GM21423 (cell line): Measurements from ENCODE around the gene PCNX2.

ENCODE experiments used
- ATAC-seq: cut with Tn5 transposase; IDR thresholded peaks from one replicate; pipeline ENCODE4 v1.9.1; 2021; ENCODE audit warnings: mild to moderate bottlenecking, moderate library complexity; ENCODE audit not compliant: unreplicated experiment

PCNX2 gene

DNA sequence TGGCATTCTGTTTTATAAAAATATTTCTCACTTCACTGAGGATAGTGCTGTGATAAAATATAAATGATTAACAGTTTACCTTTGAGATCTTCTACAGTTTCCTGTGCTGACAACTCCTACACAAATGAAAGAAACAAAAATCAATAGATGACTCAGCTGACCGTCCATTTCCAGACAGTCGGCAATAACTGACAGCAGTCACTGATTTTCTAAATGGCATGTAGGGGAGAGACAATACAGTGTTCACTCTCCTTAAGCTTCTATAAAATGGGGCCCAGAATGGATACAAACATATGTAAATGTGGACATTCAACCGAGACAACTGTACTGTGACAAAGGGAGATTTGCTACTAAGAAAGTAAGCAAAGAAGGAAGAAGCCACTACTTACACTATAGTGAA, 34.3 kb downstream of the PCNX2 start:
- peak; percentile 98 for ATAC-seq

GRCh38 chr1:233257786-233258185, 37.7 kb downstream of the PCNX2 start:
- no peak for ATAC-seq

DNA sequence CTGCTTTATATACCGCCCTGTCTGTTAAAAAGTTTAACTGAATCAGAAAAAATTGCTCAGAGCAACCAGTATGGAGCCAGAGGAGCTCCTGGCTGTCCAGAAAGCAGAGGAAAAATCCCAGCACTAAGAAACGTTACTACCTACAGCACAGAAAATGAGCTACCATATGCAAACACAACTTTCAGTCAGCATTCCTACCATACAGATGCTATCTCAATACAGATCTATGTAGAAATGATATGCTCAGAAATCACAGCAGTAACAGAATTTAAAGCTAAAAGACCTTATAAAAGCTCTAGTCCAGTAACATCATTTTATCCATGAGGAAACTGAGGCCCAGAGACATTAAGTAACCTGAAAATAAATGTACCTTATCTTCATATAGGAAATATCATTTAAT, 38.7 kb downstream of the PCNX2 start:
- no peak for ATAC-seq

DNA sequence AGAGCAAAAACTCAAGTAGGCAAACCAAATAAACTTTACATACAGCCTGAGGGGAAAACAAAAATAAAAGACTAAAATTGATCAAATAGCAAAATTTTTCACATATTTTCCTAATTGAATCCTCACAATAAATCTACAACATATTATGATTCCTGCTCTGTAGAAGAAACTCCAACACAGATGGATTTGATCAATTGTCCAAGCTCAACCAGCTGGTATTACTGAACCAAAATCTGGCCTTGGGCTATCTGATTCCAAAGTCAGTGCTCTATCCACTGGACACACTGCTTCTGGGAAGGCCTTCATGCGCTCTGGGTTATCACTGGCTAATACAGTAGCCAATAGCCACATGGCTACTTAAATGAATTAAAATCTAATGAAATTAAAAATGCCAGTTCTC, 39.3 kb downstream of the PCNX2 start:
- ATAC-seq, result no peak

- ATAC-seq, result no peak
Observed at GRCh38 chr1:233255145-233255544, 40.4 kb downstream of the PCNX2 start.

GRCh38 chr1:233253832-233254331, 41.6 kb downstream of the PCNX2 start:
- no peak for ATAC-seq

DNA sequence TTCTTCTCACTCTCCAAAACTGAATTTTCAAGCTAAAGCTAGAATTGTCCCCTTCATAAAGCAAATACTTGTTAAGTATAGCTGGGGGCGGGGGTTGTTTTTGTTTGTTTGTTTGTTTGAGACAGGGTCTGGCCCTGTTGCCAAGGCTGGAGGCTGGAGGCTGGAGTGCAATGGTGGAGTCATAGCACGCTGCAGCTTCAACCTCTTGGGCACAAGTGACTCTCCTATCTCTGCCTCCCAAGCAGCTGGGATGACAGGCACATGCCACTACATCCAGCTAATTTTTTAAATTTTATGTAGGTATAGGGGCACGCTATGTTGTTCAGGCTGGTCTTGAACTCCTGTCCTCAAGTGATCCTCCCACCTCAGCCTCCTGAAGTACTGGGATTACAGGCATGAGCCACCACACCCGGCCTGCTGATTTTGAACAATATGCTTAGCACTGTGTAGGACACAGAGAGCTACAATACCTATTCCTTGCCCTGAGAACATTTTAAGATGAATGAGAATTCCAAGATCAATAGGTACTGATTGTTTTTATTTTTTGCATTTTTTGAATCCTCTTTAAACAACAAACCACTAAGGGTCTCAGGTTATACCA, 42.2 kb downstream of the PCNX2 start:
- no peak for ATAC-seq

- ATAC-seq, result peak; percentile 46
Observed at GRCh38 chr1:233252441-233252840, 43.1 kb downstream of the PCNX2 start.

- ATAC-seq, result no peak
Observed at GRCh38 chr1:233251201-233251720, 44.3 kb downstream of the PCNX2 start.

GRCh38 chr1:233248014-233248413, 47.5 kb downstream of the PCNX2 start:
- ATAC-seq, result no peak

GRCh38 chr1:233246965-233247364, 48.6 kb downstream of the PCNX2 start:
- no peak for ATAC-seq

- ATAC-seq, result no peak
Observed at GRCh38 chr1:233245191-233245765, 50.2 kb downstream of the PCNX2 start.

GRCh38 chr1:233244183-233244582, 51.3 kb downstream of the PCNX2 start:
- no peak for ATAC-seq

- ATAC-seq, result no peak
Observed at GRCh38 chr1:233242827-233243483, 52.6 kb downstream of the PCNX2 start.

DNA sequence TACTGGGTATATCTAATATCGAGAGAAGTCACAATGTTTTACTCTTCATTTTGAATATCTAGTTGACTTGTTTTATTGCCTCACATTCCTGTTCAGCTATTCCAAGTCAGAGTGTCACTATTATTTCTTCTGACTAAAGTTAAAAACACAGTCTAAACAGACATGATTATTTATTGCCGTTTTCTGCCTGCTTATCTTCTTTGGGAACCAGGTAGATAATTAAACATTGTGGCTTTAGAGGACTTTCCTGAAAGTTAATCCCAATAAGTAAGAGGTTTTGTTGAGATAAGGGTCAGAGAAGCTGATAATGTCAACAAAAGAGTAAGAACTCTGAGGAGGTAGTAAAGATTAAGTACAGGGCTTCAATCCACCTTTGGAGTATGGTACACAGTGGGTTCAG, 53.8 kb downstream of the PCNX2 start:
- ATAC-seq, result no peak

GRCh38 chr1:233240829-233241682, 54.5 kb downstream of the PCNX2 start:
- peak; percentile 70 for ATAC-seq

DNA sequence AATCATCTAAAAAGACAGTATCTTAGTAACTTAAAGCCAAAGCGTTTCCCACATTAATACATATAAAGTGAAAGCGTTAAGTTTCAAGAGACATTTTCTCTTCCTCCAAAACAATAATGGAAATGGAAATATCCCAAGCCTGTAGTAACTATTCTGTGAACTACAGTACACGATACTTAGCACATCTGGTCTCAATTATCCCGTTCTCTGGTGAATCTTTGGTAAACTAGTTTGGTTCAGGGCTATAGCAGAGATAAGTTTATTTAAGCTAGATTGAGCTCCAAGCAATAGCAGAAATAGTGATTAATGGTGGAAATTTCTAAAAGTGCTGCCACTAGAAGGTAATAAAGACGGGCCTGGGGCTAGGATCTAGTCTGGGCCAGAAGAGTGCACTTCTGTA, 55.2 kb downstream of the PCNX2 start:
- ATAC-seq, result no peak

DNA sequence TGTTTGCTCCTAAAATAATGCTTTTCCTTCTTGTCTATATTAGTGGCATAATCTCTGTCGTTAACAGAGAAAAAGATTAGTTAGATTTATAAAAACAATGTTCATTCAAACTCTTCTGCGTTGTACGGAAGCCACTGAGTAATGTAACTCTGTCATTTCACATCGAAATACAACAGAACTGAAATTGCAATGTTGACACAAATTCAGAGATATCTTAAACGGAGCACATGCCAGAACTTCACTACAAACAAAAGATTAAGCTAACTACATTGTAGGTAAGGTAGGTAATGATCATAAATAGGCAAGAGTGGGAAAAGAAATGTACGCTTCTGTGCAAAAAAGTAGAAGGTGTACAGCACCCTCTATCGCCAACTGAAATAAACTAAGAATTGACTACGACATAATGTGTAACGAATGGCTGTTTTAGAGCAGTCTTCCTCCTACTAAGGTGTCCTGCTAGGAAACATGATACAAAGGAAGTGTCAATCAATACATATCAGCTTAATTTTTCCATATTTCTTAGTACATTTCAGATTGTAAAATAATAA, 56.6 kb downstream of the PCNX2 start:
- ATAC-seq, result no peak

GRCh38 chr1:233237647-233238046, 57.9 kb downstream of the PCNX2 start:
- ATAC-seq, result no peak

DNA sequence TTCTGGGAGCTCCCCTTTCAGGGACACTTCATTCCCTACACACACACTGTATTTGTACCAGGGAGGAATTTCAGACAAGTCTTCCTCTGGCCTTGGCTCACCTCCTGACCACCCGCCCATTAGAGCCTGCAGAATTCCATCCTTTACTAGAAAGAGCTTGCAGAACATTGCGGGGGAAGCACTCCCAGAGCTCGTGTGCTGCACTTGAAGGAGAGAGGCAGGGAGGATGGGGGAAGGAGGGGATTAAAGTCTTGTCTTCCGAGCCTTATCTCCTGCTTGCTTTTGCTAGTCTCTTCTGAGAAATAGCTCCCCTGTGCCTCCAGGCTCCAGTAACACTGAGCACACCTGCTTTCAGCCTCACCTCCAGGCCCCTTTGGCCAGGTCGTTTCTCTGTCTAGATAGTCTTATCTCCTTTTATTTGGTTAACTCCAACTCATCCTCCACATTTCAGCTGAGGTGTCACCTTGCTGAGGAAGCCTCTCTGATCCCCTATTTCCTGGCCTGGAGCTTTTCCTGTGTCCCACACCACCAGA, 62.0 kb downstream of the PCNX2 start:
- no peak for ATAC-seq

GRCh38 chr1:233230011-233230410, 65.5 kb downstream of the PCNX2 start:
- no peak for ATAC-seq
